Nephron (organoid): ENCODE results near the gene STEAP3.

Experiments used
- H3K27ac Mint-ChIP-seq, 3 experiments: 2 replicates each; pipeline ENCODE4 v1.8.0; 2020; ENCODE audit warnings: mixed read lengths in 3 of 3, mild to moderate bottlenecking in 2 of 3, moderate library complexity in 1 of 3
- H3K27me3 Mint-ChIP-seq: 2 replicates; pipeline ENCODE4 v1.8.0; 2021; ENCODE audit warnings: low read depth, mild to moderate bottlenecking, moderate library complexity, mixed read lengths
- H3K36me3 Mint-ChIP-seq: 2 replicates; pipeline ENCODE4 v1.8.0; 2020; ENCODE audit warnings: low read depth, mixed read lengths
- H3K4me1 Mint-ChIP-seq: 2 replicates; pipeline ENCODE4 v1.8.0; 2020; ENCODE audit warnings: mixed read lengths
- H3K4me3 Mint-ChIP-seq, 3 experiments: 2 replicates each; pipeline ENCODE4 v1.8.0; 2020; ENCODE audit warnings: mild to moderate bottlenecking in 3 of 3, mixed read lengths in 3 of 3, moderate library complexity in 2 of 3
- H3K9me3 Mint-ChIP-seq: 2 replicates; pipeline ENCODE4 v1.8.0; 2020; ENCODE audit warnings: mixed read lengths
- TF ChIP-seq, protein P1 (sequence below), 3 experiments: fragments of 200-600 bp; sonication (generic); IDR thresholded peaks; one replicate each; pipeline ENCODE4 v1.5.0; 2021; ENCODE audit warnings: antibody characterized with exemption in 3 of 3; ENCODE audit not compliant: unreplicated experiment in 3 of 3

Gene STEAP3

DNA sequence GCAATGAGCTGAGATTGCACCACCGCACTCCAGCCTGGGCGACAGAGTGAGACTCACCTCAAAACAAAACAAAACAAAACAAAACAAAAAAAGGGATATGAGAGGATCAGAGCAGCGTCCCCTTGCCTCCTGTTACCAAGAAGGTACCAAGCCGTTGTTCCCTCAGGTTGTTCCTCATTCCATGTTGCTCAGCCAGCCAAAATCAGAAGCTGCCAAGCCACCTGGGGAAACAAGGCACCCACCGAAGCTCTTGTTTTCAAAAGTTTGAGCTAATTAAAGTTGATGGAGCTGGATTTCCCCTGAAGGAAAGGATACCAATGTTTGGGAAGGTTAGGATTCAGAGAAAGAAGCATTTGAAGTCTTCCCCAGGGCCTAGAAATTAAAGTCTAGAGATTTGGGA is 21.8 kb upstream of the STEAP3 start:
- peaks cover 45% of the 10 kb centered on the region for H3K27me3 Mint-ChIP-seq
- no peaks in the 10 kb centered on the region for H3K4me1 Mint-ChIP-seq
- TF ChIP-seq, protein P1, sequence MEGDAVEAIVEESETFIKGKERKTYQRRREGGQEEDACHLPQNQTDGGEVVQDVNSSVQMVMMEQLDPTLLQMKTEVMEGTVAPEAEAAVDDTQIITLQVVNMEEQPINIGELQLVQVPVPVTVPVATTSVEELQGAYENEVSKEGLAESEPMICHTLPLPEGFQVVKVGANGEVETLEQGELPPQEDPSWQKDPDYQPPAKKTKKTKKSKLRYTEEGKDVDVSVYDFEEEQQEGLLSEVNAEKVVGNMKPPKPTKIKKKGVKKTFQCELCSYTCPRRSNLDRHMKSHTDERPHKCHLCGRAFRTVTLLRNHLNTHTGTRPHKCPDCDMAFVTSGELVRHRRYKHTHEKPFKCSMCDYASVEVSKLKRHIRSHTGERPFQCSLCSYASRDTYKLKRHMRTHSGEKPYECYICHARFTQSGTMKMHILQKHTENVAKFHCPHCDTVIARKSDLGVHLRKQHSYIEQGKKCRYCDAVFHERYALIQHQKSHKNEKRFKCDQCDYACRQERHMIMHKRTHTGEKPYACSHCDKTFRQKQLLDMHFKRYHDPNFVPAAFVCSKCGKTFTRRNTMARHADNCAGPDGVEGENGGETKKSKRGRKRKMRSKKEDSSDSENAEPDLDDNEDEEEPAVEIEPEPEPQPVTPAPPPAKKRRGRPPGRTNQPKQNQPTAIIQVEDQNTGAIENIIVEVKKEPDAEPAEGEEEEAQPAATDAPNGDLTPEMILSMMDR (IDR thresholded peaks at IDR 0.05; ENCODE audit: unreplicated experiment in 3 of 3) = no peak
- no peak overlapping the region for H3K27ac Mint-ChIP-seq
- no peaks in the 10 kb centered on the region for H3K9me3 Mint-ChIP-seq
- H3K36me3 Mint-ChIP-seq = no peaks in the 10 kb centered on the region
- H3K4me3 Mint-ChIP-seq = no peak overlapping the region

DNA sequence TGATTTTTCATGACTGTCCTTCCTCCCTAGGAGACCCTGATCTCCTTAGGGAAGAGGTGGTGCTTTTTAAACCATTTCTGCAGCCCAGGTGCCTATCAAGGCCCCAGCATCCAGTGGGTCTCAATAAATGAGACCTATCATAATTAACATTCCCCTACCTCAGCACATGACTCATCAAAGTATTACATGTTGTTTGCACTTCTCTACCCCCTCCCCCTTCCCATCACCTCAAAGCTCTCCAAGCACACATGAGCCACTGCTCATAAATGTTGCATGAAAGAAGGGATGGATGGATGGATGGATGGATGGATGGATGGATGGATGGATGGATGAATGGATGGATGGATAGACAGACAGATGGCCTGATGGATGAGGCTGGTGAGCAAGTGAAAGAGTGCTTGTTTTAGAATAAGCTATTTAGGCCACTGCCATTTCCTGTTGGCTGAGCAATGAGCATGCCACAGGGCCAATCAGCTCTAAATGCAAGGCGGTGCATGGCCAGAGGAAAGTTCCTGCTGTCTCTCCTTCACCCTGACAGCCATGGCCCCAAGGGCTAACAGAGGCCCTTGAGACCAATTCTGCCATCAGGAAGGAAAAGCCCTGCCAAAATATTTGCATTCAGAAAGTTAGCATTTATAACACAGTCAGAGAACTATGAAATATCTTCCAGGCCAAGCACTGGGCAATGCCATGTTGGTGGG is 20.9 kb upstream of the STEAP3 start:
- H3K4me1 Mint-ChIP-seq = no peaks in the 10 kb centered on the region
- H3K9me3 Mint-ChIP-seq = no peaks in the 10 kb centered on the region
- TF ChIP-seq, protein P1 (IDR thresholded peaks at IDR 0.05; ENCODE audit: unreplicated experiment in 3 of 3) = no peak
- H3K27me3 Mint-ChIP-seq = peaks cover 36% of the 10 kb centered on the region
- H3K4me3 Mint-ChIP-seq = no peak overlapping the region
- no peaks in the 10 kb centered on the region for H3K36me3 Mint-ChIP-seq
- H3K27ac Mint-ChIP-seq = no peak overlapping the region

DNA sequence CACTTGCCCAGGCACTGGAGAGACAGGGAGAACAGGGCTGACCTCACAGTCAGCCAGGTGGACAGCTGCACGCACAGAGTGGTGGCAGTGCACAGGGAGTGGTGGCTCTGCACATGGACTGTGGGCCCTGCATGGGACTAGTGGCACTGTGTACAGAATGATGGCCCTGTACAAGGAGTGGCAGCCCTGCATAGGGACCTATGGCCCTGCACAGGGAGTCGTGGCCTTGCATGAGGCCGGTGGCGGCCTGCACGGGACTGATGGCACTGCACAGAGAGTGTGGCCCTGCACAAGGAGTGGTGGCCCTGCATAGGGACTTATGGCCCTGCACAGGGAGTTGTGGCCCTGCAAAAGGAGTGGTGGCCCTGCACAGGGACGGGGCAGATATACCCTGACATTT is 19.1 kb upstream of the STEAP3 start:
- H3K9me3 Mint-ChIP-seq = no peaks in the 10 kb centered on the region
- no peak overlapping the region for H3K27ac Mint-ChIP-seq
- H3K27me3 Mint-ChIP-seq = peaks cover 31% of the 10 kb centered on the region
- no peaks in the 10 kb centered on the region for H3K36me3 Mint-ChIP-seq
- TF ChIP-seq, protein P1 (IDR thresholded peaks at IDR 0.05; ENCODE audit: unreplicated experiment in 3 of 3) = no peak
- no peaks in the 10 kb centered on the region for H3K4me1 Mint-ChIP-seq
- H3K4me3 Mint-ChIP-seq = no peak overlapping the region

DNA sequence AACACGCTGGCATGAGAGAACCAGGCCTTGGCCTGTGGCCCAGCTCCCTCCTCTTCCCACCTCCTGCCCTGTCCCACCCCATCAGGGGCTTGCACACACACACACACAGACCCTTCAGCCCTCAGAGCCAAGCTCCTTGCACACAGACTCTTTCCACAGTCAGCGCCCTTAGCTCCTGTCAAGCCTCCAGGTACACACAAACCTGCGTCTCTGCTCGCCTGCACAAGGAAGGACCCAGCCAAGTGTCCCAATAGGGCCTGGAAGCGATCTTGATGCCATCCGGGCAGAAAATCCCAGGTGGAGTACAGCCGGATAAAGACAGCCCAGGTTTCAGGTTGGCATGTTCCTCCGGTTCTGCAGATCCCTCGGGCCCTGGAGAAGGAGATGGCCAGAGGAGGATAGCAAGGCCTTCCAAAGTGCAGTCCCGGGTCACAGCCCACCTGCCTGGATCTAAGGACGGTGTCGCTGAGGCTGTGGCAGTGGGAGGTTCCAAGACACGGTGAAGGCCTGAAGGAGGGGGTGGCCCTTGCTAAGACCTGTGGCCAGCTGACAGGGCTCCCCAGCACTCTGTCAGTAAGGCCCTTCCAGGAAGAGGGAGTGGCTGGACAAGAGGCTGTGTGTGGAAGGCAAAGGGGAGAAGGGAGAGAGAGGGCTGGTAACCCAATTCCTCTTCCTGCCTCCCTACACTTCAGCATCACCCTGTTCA is 18.5 kb upstream of the STEAP3 start:
- Mint-ChIP-seq H3K4me1 (no peaks in the 10 kb centered on the region), H3K9me3 (no peaks in the 10 kb centered on the region), H3K27ac (no peak overlapping the region), H3K4me3 (no peak overlapping the region), H3K27me3 (peaks cover 32% of the 10 kb centered on the region), H3K36me3 (no peaks in the 10 kb centered on the region)
- TF ChIP-seq, protein P1 (IDR thresholded peaks at IDR 0.05; ENCODE audit: unreplicated experiment in 3 of 3) = no peak

DNA sequence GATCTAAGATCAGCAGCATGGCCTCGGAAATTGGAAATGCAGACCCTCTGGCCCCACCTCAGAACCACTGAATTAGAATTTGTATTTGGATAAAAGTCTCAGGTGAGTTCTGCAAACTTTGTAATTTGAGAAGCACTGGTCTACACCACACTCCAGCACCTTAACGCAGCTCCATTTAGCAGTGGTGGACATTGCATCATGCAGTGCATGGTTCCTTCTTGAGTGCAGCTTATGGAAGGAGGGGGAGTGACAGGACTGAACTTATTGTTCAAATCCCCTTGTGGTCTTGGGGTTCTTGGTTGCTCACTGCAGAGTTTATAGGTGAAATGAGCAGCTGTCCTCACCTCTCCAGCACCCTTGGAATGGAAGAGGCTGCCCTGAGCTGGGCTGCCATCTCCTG is 17.4 kb upstream of the STEAP3 start:
- Mint-ChIP-seq H3K4me3 (no peak overlapping the region), H3K4me1 (no peaks in the 10 kb centered on the region)
- TF ChIP-seq, protein P1 (IDR thresholded peaks at IDR 0.05; ENCODE audit: unreplicated experiment in 3 of 3) = no peak

DNA sequence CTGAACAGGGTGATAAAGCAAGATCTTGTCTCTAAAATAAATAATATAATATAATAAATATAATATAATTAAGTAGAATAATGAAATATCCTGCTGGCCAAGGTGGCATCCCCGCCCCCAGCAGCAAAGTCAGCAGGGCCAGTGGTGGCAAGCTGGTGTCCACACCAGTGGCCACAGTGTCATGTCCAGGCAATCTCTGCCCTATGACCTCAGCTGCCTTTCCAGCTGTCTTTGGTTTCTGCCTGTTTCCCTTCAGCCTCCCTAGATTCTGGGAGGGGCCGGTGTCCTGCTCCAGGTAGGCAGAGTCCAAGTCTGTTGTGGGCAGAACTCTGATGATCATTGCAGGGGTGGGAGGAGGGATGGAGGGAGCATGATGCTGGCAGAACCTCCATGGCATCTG is 16.2 kb upstream of the STEAP3 start:
- Mint-ChIP-seq H3K36me3 (no peaks in the 10 kb centered on the region), H3K27ac (no peak overlapping the region), H3K9me3 (no peaks in the 10 kb centered on the region), H3K4me3 (no peak overlapping the region), H3K4me1 (no peaks in the 10 kb centered on the region), H3K27me3 (peaks cover 23% of the 10 kb centered on the region)
- TF ChIP-seq, protein P1 (IDR thresholded peaks at IDR 0.05; ENCODE audit: unreplicated experiment in 3 of 3) = no peak

More for the DNA sequence above, 17.4 kb upstream of the STEAP3 start:
- Mint-ChIP-seq H3K27ac (no peak overlapping the region), H3K36me3 (no peaks in the 10 kb centered on the region), H3K27me3 (peaks cover 23% of the 10 kb centered on the region), H3K9me3 (no peaks in the 10 kb centered on the region)
